Activated naive CD8-positive, alpha-beta T cell treated with anti-CD3 and anti-CD28 coated beads for 36 hours (primary cell): ENCODE data around the gene ADAM20. TPM values are rescaled to one million over a fixed set of nuclear protein-coding genes. Genes with fewer than 3 reads are reported as not detected.

Experiments used
- DNase-seq: peaks from one replicate; pipeline ENCODE4 v3.0.0; 2021
- H3K27ac Mint-ChIP-seq: one replicate; pipeline ENCODE4 v1.8.0; 2022; ENCODE audit warnings: mild to moderate bottlenecking, moderate library complexity, mixed read lengths
- H3K27me3 Mint-ChIP-seq: one replicate; pipeline ENCODE4 v1.8.0; 2022; ENCODE audit warnings: mild to moderate bottlenecking, mixed read lengths
- H3K36me3 Mint-ChIP-seq: one replicate; pipeline ENCODE4 v1.8.0; 2021; ENCODE audit warnings: mild to moderate bottlenecking, mixed read lengths
- H3K4me1 Mint-ChIP-seq: one replicate; pipeline ENCODE4 v1.8.0; 2021; ENCODE audit warnings: mixed read lengths
- H3K4me3 Mint-ChIP-seq: one replicate; pipeline ENCODE4 v1.8.0; 2022; ENCODE audit warnings: mild to moderate bottlenecking, moderate library complexity, mixed read lengths
- H3K9me3 Mint-ChIP-seq: one replicate; pipeline ENCODE4 v1.8.0; 2022; ENCODE audit warnings: mixed read lengths
- total RNA-seq, 2 experiments: library from RNA; stranded (reverse); gene quantifications; one replicate each; pipeline ENCODE4 v1.2.3, GENCODE V29; 2021

Gene ADAM20
- total RNA-seq = under 1 TPM in 1 of 2 experiments, not detected in 1; 0.12 TPM

GRCh38 chr14:70534904-70535303, at the start of gene ADAM20:
Gene ADAM20, minus strand, starts transcription at chr14:70535004. Its CDS starts 10,247 bp downstream, at chr14:70524757.
- no peak within 1 kb of the TSS for H3K27ac Mint-ChIP-seq
- peaks cover 25% of the 10 kb centered on the region for H3K36me3 Mint-ChIP-seq
- no peaks in the 10 kb centered on the region for H3K27me3 Mint-ChIP-seq
- H3K9me3 Mint-ChIP-seq = peaks cover 6% of the 10 kb centered on the region
- no peak for DNase-seq
- H3K4me1 Mint-ChIP-seq = peaks cover 3% of the 10 kb centered on the region
- no peak within 1 kb of the TSS for H3K4me3 Mint-ChIP-seq

- H3K27ac Mint-ChIP-seq = no peak overlapping the region
- DNase-seq = no peak
- no peak overlapping the region for H3K4me3 Mint-ChIP-seq
- no peaks in the 10 kb centered on the region for H3K4me1 Mint-ChIP-seq
- no peaks in the 10 kb centered on the region for H3K27me3 Mint-ChIP-seq
- H3K36me3 Mint-ChIP-seq = peaks cover 32% of the 10 kb centered on the region
- peaks cover 6% of the 10 kb centered on the region for H3K9me3 Mint-ChIP-seq
Measured at GRCh38 chr14:70576891-70577290, 42.1 kb upstream of the ADAM20 start.

- peaks cover 6% of the 10 kb centered on the region for H3K9me3 Mint-ChIP-seq
- H3K36me3 Mint-ChIP-seq = peaks cover 38% of the 10 kb centered on the region
Measured at GRCh38 chr14:70573050-70573449, 38.2 kb upstream of the ADAM20 start.

GRCh38 chr14:70571139-70571538, 36.3 kb upstream of the ADAM20 start:
- Mint-ChIP-seq H3K27ac (no peak overlapping the region), H3K9me3 (peaks cover 9% of the 10 kb centered on the region), H3K4me3 (no peak overlapping the region), H3K4me1 (peaks cover 13% of the 10 kb centered on the region), H3K36me3 (peaks cover 45% of the 10 kb centered on the region), H3K27me3 (no peaks in the 10 kb centered on the region)
- no peak for DNase-seq

More at GRCh38 chr14:70573050-70573449, 38.2 kb upstream of the ADAM20 start:
- H3K4me1 Mint-ChIP-seq = peaks cover 13% of the 10 kb centered on the region
- H3K27me3 Mint-ChIP-seq = no peaks in the 10 kb centered on the region
- no peak for DNase-seq
- no peak overlapping the region for H3K4me3 Mint-ChIP-seq
- no peak overlapping the region for H3K27ac Mint-ChIP-seq

GRCh38 chr14:70567791-70568190, 33.0 kb upstream of the ADAM20 start:
- Mint-ChIP-seq H3K36me3 (peaks cover 59% of the 10 kb centered on the region), H3K4me1 (peaks cover 13% of the 10 kb centered on the region), H3K4me3 (no peak overlapping the region), H3K9me3 (peaks cover 16% of the 10 kb centered on the region), H3K27ac (no peak overlapping the region), H3K27me3 (no peaks in the 10 kb centered on the region)
- peak; percentile 6 for DNase-seq

GRCh38 chr14:70563869-70564268, 29.1 kb upstream of the ADAM20 start:
- peaks cover 67% of the 10 kb centered on the region for H3K36me3 Mint-ChIP-seq
- no peaks in the 10 kb centered on the region for H3K27me3 Mint-ChIP-seq
- no peak overlapping the region for H3K4me3 Mint-ChIP-seq
- H3K4me1 Mint-ChIP-seq = no peaks in the 10 kb centered on the region
- H3K9me3 Mint-ChIP-seq = peaks cover 28% of the 10 kb centered on the region
- no peak for DNase-seq
- H3K27ac Mint-ChIP-seq = no peak overlapping the region

GRCh38 chr14:70563417-70563816, 28.6 kb upstream of the ADAM20 start:
- H3K36me3 Mint-ChIP-seq = peaks cover 67% of the 10 kb centered on the region

GRCh38 chr14:70558356-70558755, 23.6 kb upstream of the ADAM20 start:
- DNase-seq = no peak
- Mint-ChIP-seq H3K27me3 (no peaks in the 10 kb centered on the region), H3K4me1 (peaks cover 3% of the 10 kb centered on the region), H3K27ac (no peak overlapping the region), H3K4me3 (no peak overlapping the region), H3K9me3 (peaks cover 15% of the 10 kb centered on the region), H3K36me3 (peaks cover 38% of the 10 kb centered on the region)

More at GRCh38 chr14:70563417-70563816, 28.6 kb upstream of the ADAM20 start:
- no peak overlapping the region for H3K4me3 Mint-ChIP-seq
- DNase-seq = no peak
- no peaks in the 10 kb centered on the region for H3K4me1 Mint-ChIP-seq
- peaks cover 28% of the 10 kb centered on the region for H3K9me3 Mint-ChIP-seq
- no peaks in the 10 kb centered on the region for H3K27me3 Mint-ChIP-seq
- H3K27ac Mint-ChIP-seq = peak overlapping the region; percentile 22

GRCh38 chr14:70555890-70556289, 21.1 kb upstream of the ADAM20 start:
- DNase-seq = peak; percentile 15

GRCh38 chr14:70538087-70538486, 3.3 kb upstream of the ADAM20 start:
- H3K4me3 Mint-ChIP-seq = no peak overlapping the region
- H3K4me1 Mint-ChIP-seq = peaks cover 3% of the 10 kb centered on the region
- H3K27me3 Mint-ChIP-seq = no peaks in the 10 kb centered on the region
- peaks cover 16% of the 10 kb centered on the region for H3K36me3 Mint-ChIP-seq
- no peak for DNase-seq
- peaks cover 3% of the 10 kb centered on the region for H3K9me3 Mint-ChIP-seq
- no peak overlapping the region for H3K27ac Mint-ChIP-seq

More at GRCh38 chr14:70555890-70556289, 21.1 kb upstream of the ADAM20 start:
- no peak overlapping the region for H3K4me3 Mint-ChIP-seq
- H3K4me1 Mint-ChIP-seq = peaks cover 3% of the 10 kb centered on the region
- no peaks in the 10 kb centered on the region for H3K27me3 Mint-ChIP-seq
- H3K9me3 Mint-ChIP-seq = peaks cover 2% of the 10 kb centered on the region
- peaks cover 13% of the 10 kb centered on the region for H3K36me3 Mint-ChIP-seq
- H3K27ac Mint-ChIP-seq = no peak overlapping the region

GRCh38 chr14:70536830-70537229, 2.0 kb upstream of the ADAM20 start:
- Mint-ChIP-seq H3K27ac (no peak overlapping the region), H3K27me3 (no peaks in the 10 kb centered on the region), H3K4me1 (peaks cover 3% of the 10 kb centered on the region), H3K36me3 (peaks cover 25% of the 10 kb centered on the region), H3K9me3 (peaks cover 6% of the 10 kb centered on the region), H3K4me3 (no peak overlapping the region)
- no peak for DNase-seq

GRCh38 chr14:70530417-70530816, 4.4 kb downstream of the ADAM20 start:
- H3K4me1 Mint-ChIP-seq = no peaks in the 10 kb centered on the region
- H3K4me3 Mint-ChIP-seq = no peak overlapping the region
- DNase-seq = no peak
- no peaks in the 10 kb centered on the region for H3K27me3 Mint-ChIP-seq
- peaks cover 6% of the 10 kb centered on the region for H3K9me3 Mint-ChIP-seq
- no peak overlapping the region for H3K27ac Mint-ChIP-seq
- H3K36me3 Mint-ChIP-seq = peaks cover 18% of the 10 kb centered on the region

- no peak for DNase-seq
- H3K4me3 Mint-ChIP-seq = no peak overlapping the region
- no peaks in the 10 kb centered on the region for H3K27me3 Mint-ChIP-seq
- H3K4me1 Mint-ChIP-seq = no peaks in the 10 kb centered on the region
- H3K36me3 Mint-ChIP-seq = peaks cover 22% of the 10 kb centered on the region
- H3K9me3 Mint-ChIP-seq = no peaks in the 10 kb centered on the region
- H3K27ac Mint-ChIP-seq = no peak overlapping the region
Measured at GRCh38 chr14:70527501-70528105, 7.2 kb downstream of the ADAM20 start.

GRCh38 chr14:70525691-70526090, 9.1 kb downstream of the ADAM20 start:
- Mint-ChIP-seq H3K36me3 (peaks cover 24% of the 10 kb centered on the region), H3K27me3 (no peaks in the 10 kb centered on the region), H3K27ac (no peak overlapping the region), H3K9me3 (peaks cover 4% of the 10 kb centered on the region), H3K4me3 (no peak overlapping the region), H3K4me1 (no peaks in the 10 kb centered on the region)
- no peak for DNase-seq

- Mint-ChIP-seq H3K27ac (no peak overlapping the region), H3K27me3 (no peaks in the 10 kb centered on the region), H3K9me3 (peaks cover 13% of the 10 kb centered on the region), H3K4me1 (peaks cover 8% of the 10 kb centered on the region), H3K4me3 (no peak overlapping the region), H3K36me3 (peaks cover 16% of the 10 kb centered on the region)
- DNase-seq = no peak
Measured at GRCh38 chr14:70515811-70516210, 19.0 kb downstream of the ADAM20 start.
